ENCODE data around the gene FUBP3.

FUBP3 gene

GRCh38 chr9:130663258-130663976 is 84.0 kb downstream of the FUBP3 start:
- no peak for DNase-seq (ENCODE audit: low read depth in 1 of 2, low spot score in 1 of 2)
- H3K27me3 ChIP-seq (ENCODE audit: insufficient read depth, poor library complexity, severe bottlenecking): peaks cover 92% of the 10 kb centered on the region
- H3K27ac ChIP-seq (replicated peaks): no peak overlapping the region
- no peak for TF ChIP-seq GABPA (IDR thresholded peaks at IDR 0.05; ENCODE audit: low read depth)
- TF ChIP-seq CTCF (IDR thresholded peaks at IDR 0.05; ENCODE audit: insufficient read depth, low read length): no peak
- no peak for TF ChIP-seq REST (IDR thresholded peaks at IDR 0.05; ENCODE audit: insufficient replicate concordance, low read depth)
- no peak for TF ChIP-seq SPI1 (IDR thresholded peaks at IDR 0.05; ENCODE audit: borderline replicate concordance, low read depth)
- TF ChIP-seq POLR2AphosphoS5 (IDR thresholded peaks at IDR 0.05; ENCODE audit: low read depth): no peak
- no peak overlapping the region for H3K4me3 ChIP-seq (replicated peaks; ENCODE audit: insufficient read depth, low read length)

- Histone ChIP-seq H3K4me3 (replicated peaks; ENCODE audit: insufficient read depth, low read length) (no peak overlapping the region), H3K27me3 (ENCODE audit: insufficient read depth, poor library complexity, severe bottlenecking) (peaks cover 87% of the 10 kb centered on the region), H3K27ac (replicated peaks) (no peak overlapping the region)
- TF ChIP-seq POLR2AphosphoS5 (IDR thresholded peaks at IDR 0.05; ENCODE audit: low read depth) (no peak), GABPA (IDR thresholded peaks at IDR 0.05; ENCODE audit: low read depth) (no peak), CTCF (IDR thresholded peaks at IDR 0.05; ENCODE audit: insufficient read depth, low read length) (no peak), SPI1 (IDR thresholded peaks at IDR 0.05; ENCODE audit: borderline replicate concordance, low read depth) (no peak), REST (IDR thresholded peaks at IDR 0.05; ENCODE audit: insufficient replicate concordance, low read depth) (no peak)
- DNase-seq (ENCODE audit: low read depth in 1 of 2, low spot score in 1 of 2): no peak
These were observed 84.5 kb downstream of the FUBP3 start for GRCh38 chr9:130663977-130664250.

- H3K27ac ChIP-seq (replicated peaks): no peak within 1 kb of the TSS
- no peak for DNase-seq (ENCODE audit: low read depth in 1 of 2, low spot score in 1 of 2)
- H3K4me3 ChIP-seq (replicated peaks; ENCODE audit: insufficient read depth, low read length): no peak within 1 kb of the TSS
- TF ChIP-seq POLR2AphosphoS5 (IDR thresholded peaks at IDR 0.05; ENCODE audit: low read depth) (no peak), SPI1 (IDR thresholded peaks at IDR 0.05; ENCODE audit: borderline replicate concordance, low read depth) (no peak), REST (IDR thresholded peaks at IDR 0.05; ENCODE audit: insufficient replicate concordance, low read depth) (no peak), GABPA (IDR thresholded peaks at IDR 0.05; ENCODE audit: low read depth) (no peak), CTCF (IDR thresholded peaks at IDR 0.05; ENCODE audit: insufficient read depth, low read length) (no peak)
- H3K27me3 ChIP-seq (ENCODE audit: insufficient read depth, poor library complexity, severe bottlenecking): peaks cover 82% of the 10 kb centered on the region
These were observed 85.1 kb downstream of the FUBP3 start, which contains the start of gene PRDM12 for GRCh38 chr9:130664251-130665028. TSS of gene PRDM12 (plus strand) at chr9:130664594. CDS start at chr9:130664654, 60 bp downstream.
